ENCODE data around the gene SUPT16H. TPM values are rescaled to one million over a fixed set of nuclear protein-coding genes. Genes with fewer than 3 reads are reported as not detected.

Gene SUPT16H
- total RNA-seq, 1 donor from 2014 or later = 199 TPM

- no peak for TF ChIP-seq CTCF (conservative IDR thresholded peaks at IDR 0.05)
- Mint-ChIP-seq H3K36me3 (ENCODE audit: low read depth) (peaks cover 4% of the 10 kb centered on the region), H3K27ac (ENCODE audit: unreplicated experiment) (no peak overlapping the region), H3K4me3 (no peak overlapping the region), H3K27me3 (ENCODE audit: low read depth) (no peaks in the 10 kb centered on the region), H3K4me1 (no peaks in the 10 kb centered on the region), H3K9me3 (no peaks in the 10 kb centered on the region)
- DNase-seq (ENCODE audit: low read depth, low spot score) = no peak
Measured at GRCh38 chr14:21347201-21347600, 36.6 kb downstream of the SUPT16H start.

GRCh38 chr14:21346532-21347135, 37.2 kb downstream of the SUPT16H start:
- Mint-ChIP-seq H3K9me3 (no peaks in the 10 kb centered on the region), H3K27ac (ENCODE audit: unreplicated experiment) (no peak overlapping the region), H3K27me3 (ENCODE audit: low read depth) (no peaks in the 10 kb centered on the region), H3K36me3 (ENCODE audit: low read depth) (no peaks in the 10 kb centered on the region), H3K4me3 (no peak overlapping the region), H3K4me1 (no peaks in the 10 kb centered on the region)
- TF ChIP-seq CTCF (conservative IDR thresholded peaks at IDR 0.05) = no peak
- DNase-seq (ENCODE audit: low read depth, low spot score) = no peak

GRCh38 chr14:21343035-21343794, 40.6 kb downstream of the SUPT16H start:
- no peak for TF ChIP-seq CTCF (conservative IDR thresholded peaks at IDR 0.05)
- Mint-ChIP-seq H3K4me3 (no peak overlapping the region), H3K4me1 (no peaks in the 10 kb centered on the region), H3K36me3 (ENCODE audit: low read depth) (no peaks in the 10 kb centered on the region), H3K27ac (ENCODE audit: unreplicated experiment) (no peak overlapping the region), H3K27me3 (ENCODE audit: low read depth) (peaks cover 4% of the 10 kb centered on the region), H3K9me3 (no peaks in the 10 kb centered on the region)
- no peak for DNase-seq (ENCODE audit: low read depth, low spot score)

GRCh38 chr14:21334202-21334906, 49.5 kb downstream of the SUPT16H start:
- H3K27me3 Mint-ChIP-seq (ENCODE audit: low read depth) = no peaks in the 10 kb centered on the region
- peaks cover 3% of the 10 kb centered on the region for H3K4me1 Mint-ChIP-seq
- no peaks in the 10 kb centered on the region for H3K36me3 Mint-ChIP-seq (ENCODE audit: low read depth)
- H3K27ac Mint-ChIP-seq (ENCODE audit: unreplicated experiment) = no peak overlapping the region
- no peak for TF ChIP-seq CTCF (conservative IDR thresholded peaks at IDR 0.05)
- DNase-seq (ENCODE audit: low read depth, low spot score) = no peak
- H3K4me3 Mint-ChIP-seq = no peak overlapping the region
- no peaks in the 10 kb centered on the region for H3K9me3 Mint-ChIP-seq

- Mint-ChIP-seq H3K27ac (ENCODE audit: unreplicated experiment) (no peak overlapping the region), H3K27me3 (ENCODE audit: low read depth) (no peaks in the 10 kb centered on the region), H3K4me1 (peaks cover 3% of the 10 kb centered on the region), H3K9me3 (no peaks in the 10 kb centered on the region), H3K36me3 (ENCODE audit: low read depth) (no peaks in the 10 kb centered on the region), H3K4me3 (no peak overlapping the region)
- TF ChIP-seq CTCF (conservative IDR thresholded peaks at IDR 0.05) = no peak
- DNase-seq (ENCODE audit: low read depth, low spot score) = no peak
Measured at GRCh38 chr14:21332950-21333349, 50.9 kb downstream of the SUPT16H start.

All from neural crest cell (in vitro differentiated cells).